NCI-H345 treated with DMSO at 0.1 percent for 48 hours (cell line): Measurements from ENCODE around the gene CACNA2D1.

Experiments
- DNase-seq: peaks from one replicate; lab custom pipeline; 2025; ENCODE audit not compliant: unreplicated experiment; lab: John Stamatoyannopoulos, UW

Gene CACNA2D1

GRCh38 chr7:82443547-82444219 lies at the start of gene CACNA2D1:
Gene CACNA2D1, minus strand, starts transcription at chr7:82443777.
- peak; percentile 87 for DNase-seq

- peak; percentile 60 for DNase-seq
Measured at GRCh38 chr7:82481499-82482097, 38.0 kb upstream of the CACNA2D1 start.

DNA sequence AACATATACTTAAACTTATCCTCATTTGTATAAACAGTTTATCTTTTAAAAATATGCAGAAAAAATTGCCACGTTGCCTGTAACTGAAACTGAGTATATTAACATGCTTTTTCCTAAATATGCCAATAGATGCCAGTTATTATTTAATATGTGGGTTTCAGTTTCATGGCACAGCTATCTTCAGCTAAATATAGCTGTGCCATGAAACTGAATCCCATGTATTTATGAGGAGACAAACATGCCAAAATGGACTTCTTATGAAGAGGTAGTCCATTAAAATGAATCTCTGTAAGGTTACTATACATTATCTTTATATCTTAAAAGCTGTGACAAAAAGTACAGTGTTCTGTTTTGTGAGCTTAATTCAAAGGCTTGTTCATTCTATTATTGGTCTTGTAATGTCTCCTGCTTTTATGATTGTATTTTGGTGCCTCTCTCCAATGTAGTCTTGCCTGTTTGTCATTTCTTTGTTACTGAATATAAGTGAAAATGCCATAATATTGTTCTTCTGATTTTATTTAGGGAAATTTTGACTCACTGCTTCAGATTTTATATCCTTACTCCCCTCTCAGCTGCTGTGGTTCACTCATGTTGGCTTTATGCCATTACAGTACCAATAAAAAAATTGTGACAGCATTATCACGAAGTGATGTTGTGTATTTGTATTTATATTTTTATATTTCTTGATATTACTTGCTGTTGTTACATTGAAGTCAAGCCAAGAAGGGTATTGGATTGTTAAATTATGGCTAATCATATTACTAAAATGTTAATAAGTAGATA lies 34.3 kb upstream of the CACNA2D1 start:
- no peak for DNase-seq

GRCh38 chr7:82472966-82473365 lies 29.4 kb upstream of the CACNA2D1 start:
- no peak for DNase-seq

- no peak for DNase-seq
Measured at GRCh38 chr7:82471351-82472020, 27.9 kb upstream of the CACNA2D1 start.

DNA sequence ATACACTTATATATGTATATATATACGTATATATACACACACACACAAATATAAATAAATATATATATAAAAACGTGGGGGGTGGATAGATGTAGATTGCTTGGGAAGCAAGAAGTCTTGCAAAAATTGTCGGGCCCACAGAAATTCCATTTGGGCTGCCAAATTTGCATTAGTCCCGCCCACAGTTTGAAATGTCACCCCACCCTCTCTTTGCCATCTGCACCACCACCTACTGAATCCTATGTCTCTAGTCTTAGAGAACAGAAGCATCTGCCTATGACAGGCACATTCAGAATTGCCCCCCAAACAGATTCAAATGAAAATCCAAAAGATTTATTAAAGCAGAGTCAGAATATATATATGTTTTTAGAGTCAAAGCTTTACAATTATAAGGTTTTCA lies 25.6 kb upstream of the CACNA2D1 start:
- DNase-seq: no peak

- DNase-seq: no peak
Measured at GRCh38 chr7:82468435-82468834, 24.9 kb upstream of the CACNA2D1 start.

DNA sequence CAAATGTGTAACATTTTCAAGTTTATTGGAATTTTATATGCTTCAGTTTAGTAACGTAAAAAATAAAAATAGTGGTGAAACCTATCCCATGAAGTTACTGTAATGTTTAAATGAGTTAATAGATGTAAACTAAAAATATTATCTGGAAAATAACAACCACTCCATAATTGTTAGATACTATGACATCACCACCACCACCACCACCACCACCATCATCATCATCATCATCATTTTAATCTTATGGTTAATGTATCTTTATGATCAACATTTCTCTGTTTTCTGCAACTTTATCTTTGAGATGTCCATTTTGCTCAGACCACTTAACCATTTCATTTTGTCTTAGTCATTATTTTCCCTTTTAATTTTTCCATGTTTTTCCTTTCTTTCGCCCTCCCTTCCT lies 23.4 kb upstream of the CACNA2D1 start:
- DNase-seq: no peak

- no peak for DNase-seq
Measured at GRCh38 chr7:82464372-82464771, 20.8 kb upstream of the CACNA2D1 start.

GRCh38 chr7:82455295-82455694 lies 11.7 kb upstream of the CACNA2D1 start:
- DNase-seq: no peak

- DNase-seq: no peak
Measured at GRCh38 chr7:82450759-82451158, 7.2 kb upstream of the CACNA2D1 start.

- no peak for DNase-seq
Measured at GRCh38 chr7:82449910-82450309, 6.3 kb upstream of the CACNA2D1 start.

DNA sequence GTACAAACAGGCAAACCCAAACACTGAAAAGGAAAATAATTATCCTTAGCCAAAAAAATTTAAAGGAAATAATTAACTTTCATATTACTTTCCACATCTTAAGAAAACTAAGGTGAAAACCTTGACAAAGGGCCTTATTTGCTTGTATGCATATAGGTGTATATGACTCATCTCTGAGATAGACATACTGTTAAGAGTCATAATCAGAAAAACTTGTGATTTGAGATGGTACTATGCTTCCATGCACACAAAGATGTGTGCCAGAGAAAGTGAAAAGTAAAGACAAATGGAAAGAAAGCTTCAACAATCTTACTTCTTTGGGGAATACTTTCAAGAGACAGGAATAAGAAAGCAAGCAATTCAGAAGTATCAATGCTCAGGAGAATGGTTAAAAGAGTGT lies 3.3 kb upstream of the CACNA2D1 start:
- DNase-seq: no peak

DNA sequence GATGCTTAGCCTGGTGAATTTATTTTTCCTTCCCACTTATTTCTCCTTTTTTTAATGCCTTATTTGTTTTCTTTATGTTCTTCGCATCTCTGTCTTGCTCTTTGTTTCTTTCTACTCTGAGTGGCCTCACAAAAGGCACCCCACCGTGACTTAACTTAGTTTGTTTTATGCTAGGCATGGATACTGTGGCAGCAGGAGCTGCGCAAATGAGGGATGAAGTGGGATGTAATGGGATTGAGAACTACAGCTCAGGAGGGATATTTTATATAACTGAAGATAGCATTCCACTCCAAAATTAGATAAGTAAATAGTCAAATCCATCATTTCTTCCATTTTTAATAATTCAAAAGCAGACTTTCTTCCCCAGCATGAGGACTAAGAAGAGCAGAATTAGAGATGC lies 1.7 kb upstream of the CACNA2D1 start:
- DNase-seq: peak; percentile 64

DNA sequence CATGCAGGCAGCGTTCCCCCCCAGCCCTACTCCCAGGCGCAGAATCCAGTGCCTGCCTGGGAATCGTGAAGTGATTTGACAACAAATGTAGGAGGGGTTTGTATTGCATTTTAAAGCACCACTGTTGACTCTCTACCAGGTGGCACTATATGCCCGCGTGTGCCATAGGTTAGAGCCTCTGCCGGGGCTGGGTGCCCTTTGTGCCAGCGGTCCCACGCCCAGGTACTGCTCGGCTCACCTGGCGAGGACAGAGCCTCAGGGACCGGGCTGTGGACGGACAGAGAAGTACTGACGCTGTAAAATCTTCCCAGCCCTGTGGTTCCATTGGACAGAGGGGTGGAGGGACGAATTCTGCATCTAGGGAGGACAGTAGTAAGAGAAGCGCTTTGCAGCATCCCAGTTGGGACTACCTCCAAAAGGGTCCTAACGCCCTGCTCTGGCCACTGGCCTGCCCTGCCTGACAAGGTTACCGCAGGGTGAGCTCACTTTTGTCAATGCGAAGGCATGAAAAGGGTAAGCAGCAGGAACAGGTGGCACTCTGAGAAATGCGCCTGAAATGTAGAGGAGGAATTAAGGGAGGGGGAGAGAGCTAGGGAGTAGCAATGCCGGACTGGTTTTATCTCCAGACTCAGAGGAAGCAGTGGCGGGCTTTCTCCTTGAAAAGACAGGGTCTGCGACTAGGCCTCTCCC lies 788 bp upstream of the CACNA2D1 start:
- DNase-seq: peak; percentile 87

GRCh38 chr7:82443036-82443546 lies 486 bp downstream of the CACNA2D1 start:
- no peak for DNase-seq

DNA sequence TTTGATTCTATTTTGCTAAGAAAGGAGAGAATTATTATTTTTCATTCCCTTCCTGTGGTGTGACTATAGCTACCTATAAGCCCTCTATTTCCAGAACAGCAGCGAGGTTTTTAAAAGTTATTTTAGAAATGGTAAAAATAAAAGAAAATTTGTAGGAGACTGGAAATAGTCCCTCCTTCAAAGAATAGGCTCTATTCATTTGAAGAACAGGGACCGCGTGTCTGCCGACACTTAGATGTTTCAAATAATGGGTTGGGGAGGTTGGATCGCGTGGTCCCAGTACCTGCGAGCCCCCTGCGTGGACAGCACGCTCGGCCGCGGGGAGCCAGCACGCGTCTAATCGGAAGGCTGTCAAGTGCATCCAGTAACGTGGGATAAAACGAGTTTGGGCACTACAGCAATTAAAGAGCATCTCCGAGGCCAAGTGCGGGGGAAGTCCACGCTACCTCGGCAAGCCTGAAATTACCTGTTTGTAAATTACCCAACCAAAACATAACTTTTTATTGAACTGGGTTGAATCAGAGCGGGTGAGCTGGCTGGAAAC lies 1.0 kb downstream of the CACNA2D1 start:
- DNase-seq: no peak

GRCh38 chr7:82441669-82442478 lies 1.7 kb downstream of the CACNA2D1 start:
- no peak for DNase-seq

DNA sequence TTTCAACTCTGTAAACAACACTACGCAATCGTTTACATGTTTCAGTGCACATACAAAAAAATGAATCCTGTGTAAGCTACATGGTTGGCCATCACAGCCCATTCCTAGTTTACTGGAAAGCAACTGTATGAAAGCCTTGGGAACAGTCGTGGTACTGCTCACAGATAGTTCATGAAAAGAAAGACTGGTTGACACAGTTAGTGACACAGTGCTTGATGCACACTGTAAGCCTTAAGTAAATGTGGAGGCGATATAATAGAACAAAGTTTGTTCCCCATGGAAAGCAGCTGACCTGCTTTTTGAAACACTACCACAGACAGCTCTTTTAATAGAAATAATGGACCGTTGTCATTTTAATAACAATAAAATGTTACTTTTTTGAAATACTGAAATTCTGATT lies 5.1 kb downstream of the CACNA2D1 start:
- no peak for DNase-seq

GRCh38 chr7:82435769-82436168 lies 7.8 kb downstream of the CACNA2D1 start:
- no peak for DNase-seq
